Measurements from ENCODE around the gene TMEM215.

- TF ChIP-seq RFX5 (IDR thresholded peaks at IDR 0.05; ENCODE audit: borderline replicate concordance, low read depth, low read length) = no peak
- no peak for TF ChIP-seq GABPA (IDR thresholded peaks at IDR 0.05; ENCODE audit: borderline replicate concordance, insufficient read depth, low read length)
- no peak for TF ChIP-seq CTCF (IDR thresholded peaks at IDR 0.05; ENCODE audit: control extremely low read depth in 1 of 3, insufficient read depth in 1 of 3, low read depth in 1 of 3, low read length in 3 of 3)
- TF ChIP-seq CHD2 (IDR thresholded peaks at IDR 0.05; ENCODE audit: low read length) = no peak
- TF ChIP-seq POLR2AphosphoS5 (IDR thresholded peaks at IDR 0.05; ENCODE audit: low read depth, low read length) = no peak
- TF ChIP-seq CEBPB (IDR thresholded peaks at IDR 0.05; ENCODE audit: low read depth, low read length) = no peak
- no peak for TF ChIP-seq TEAD4 (IDR thresholded peaks at IDR 0.05; ENCODE audit: low read depth, low read length)
- TF ChIP-seq EZH2 (IDR thresholded peaks at IDR 0.05; ENCODE audit: low read depth, low read length, severe bottlenecking) = no peak
- TF ChIP-seq EP300 (IDR thresholded peaks at IDR 0.05; ENCODE audit: borderline replicate concordance in 1 of 2, low read depth in 2 of 2, low read length in 2 of 2) = no peak
Observed at GRCh38 chr9:32801530-32801929, 18.2 kb downstream of the TMEM215 start.

Data from H1 (cell line).